Activated B cell treated with CpG ODN at 0.5 μM for 24 hours (primary cell): ENCODE data around the gene COL1A1. TPM values are rescaled to one million over a fixed set of nuclear protein-coding genes. Genes with fewer than 3 reads are reported as not detected.

Experiments
- ATAC-seq: fragments of 200-7000 bp; cut with Tn5 transposase; one replicate; pipeline ENCODE4 v1.10.0; 2021; ENCODE audit warnings: low read depth, mild to moderate bottlenecking, moderate library complexity
- CTCF ChIA-PET: fragments of 350-600 bp; sonication (Branson Sonifier 250); formaldehyde crosslinking; loops from one replicate; lab custom pipeline; 2021; ENCODE audit warnings: antibody characterized with exemption; lab: Charles Lee
- POLR2A ChIA-PET: fragments of 350-600 bp; sonication (Branson Sonifier 250); formaldehyde crosslinking; loops from one replicate; lab custom pipeline; 2021; ENCODE audit warnings: antibody characterized with exemption; lab: Charles Lee
- DNase-seq: peaks from one replicate; pipeline ENCODE4 v3.0.0; 2022
- H3K27ac Mint-ChIP-seq: one replicate; pipeline ENCODE4 v1.8.0; 2020; ENCODE audit warnings: mixed read lengths
- H3K27me3 Mint-ChIP-seq: one replicate; pipeline ENCODE4 v1.8.0; 2021; ENCODE audit warnings: mixed read lengths
- H3K36me3 Mint-ChIP-seq: one replicate; pipeline ENCODE4 v1.8.0; 2021; ENCODE audit warnings: low read depth, mixed read lengths
- H3K4me1 Mint-ChIP-seq: one replicate; pipeline ENCODE4 v1.8.0; 2021; ENCODE audit warnings: mixed read lengths
- H3K4me3 Mint-ChIP-seq: one replicate; pipeline ENCODE4 v1.8.0; 2020; ENCODE audit warnings: mild to moderate bottlenecking, mixed read lengths
- H3K9me3 Mint-ChIP-seq: one replicate; pipeline ENCODE4 v1.8.0; 2020; ENCODE audit warnings: mixed read lengths
- intact Hi-C: fragments of 100-400 bp; cut with micrococcal nuclease; formaldehyde crosslinking; loops from one replicate; pipeline ENCODE4 v1.15.1; 2024
- total RNA-seq: library from RNA; stranded (reverse); gene quantifications from 2 replicates; pipeline ENCODE4 v1.2.3, GENCODE V29; 2022
- TF ChIP-seq, protein P1 (sequence below): fragments of 200-600 bp; IDR thresholded peaks from one replicate; pipeline ENCODE4 v1.8.0; 2022; ENCODE audit warnings: antibody characterized with exemption, mild to moderate bottlenecking

Gene COL1A1
- total RNA-seq, 1 donor from 2014 or later = 9.2 TPM

DNA sequence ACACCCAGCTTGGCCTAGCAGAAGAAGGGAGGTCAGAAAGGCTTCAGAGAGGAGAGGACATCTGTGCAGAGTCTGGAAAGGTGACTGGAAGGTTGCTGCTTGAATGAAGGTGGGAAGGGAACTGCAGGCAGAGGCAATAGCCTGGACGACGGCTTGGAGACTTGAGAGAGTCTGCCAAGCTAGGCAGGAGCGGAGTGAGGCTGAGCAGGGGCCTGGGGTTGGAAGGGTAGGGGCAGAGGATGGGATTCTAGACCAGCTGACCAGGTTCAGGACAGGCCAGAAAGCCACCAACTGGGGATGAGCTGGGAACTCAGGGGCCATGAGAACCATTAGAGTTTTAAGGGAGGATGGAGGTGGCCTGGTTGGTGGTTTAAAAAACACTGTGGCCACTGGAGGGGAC is 36.0 kb downstream of the COL1A1 start:
- peaks cover 58% of the 10 kb centered on the region for H3K4me1 Mint-ChIP-seq
- ChIA-PET POLR2A (interaction anchor here (0.7 to 1.0 kb wide), 3 partner anchors 14 to 133 kb away, joined by 3 to 5 read pairs (median 3); no protein-coding TSS in a partner anchor), CTCF (interaction anchor here (0.6 to 1.1 kb wide), 3 partner anchors 17 to 48 kb away, joined by 3 to 6 read pairs (median 3); no protein-coding TSS in a partner anchor)

DNA sequence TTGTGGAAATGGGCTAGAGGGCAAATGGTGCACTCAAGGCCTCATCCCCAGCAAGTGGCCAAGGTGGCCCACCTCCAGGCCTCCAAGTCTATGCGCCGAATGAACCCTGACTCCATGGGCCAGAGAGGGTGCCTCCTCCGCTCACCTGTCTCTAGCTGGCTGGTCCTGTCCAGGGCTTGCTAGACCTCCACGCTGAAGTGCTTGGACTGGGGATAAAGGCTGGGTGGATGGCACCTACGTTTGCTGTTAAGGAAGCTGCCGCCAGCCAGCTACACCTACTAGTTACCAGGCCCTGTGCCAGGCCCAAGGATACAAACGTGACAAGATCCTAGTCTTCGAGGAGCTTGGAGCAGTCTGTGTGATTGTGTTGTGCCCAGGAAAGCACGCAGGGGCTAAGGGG is 36.4 kb downstream of the COL1A1 start:
- Mint-ChIP-seq H3K27me3 (no peaks in the 10 kb centered on the region), H3K36me3 (no peaks in the 10 kb centered on the region), H3K4me3 (no peak overlapping the region), H3K27ac (no peak overlapping the region), H3K4me1 (peaks cover 58% of the 10 kb centered on the region), H3K9me3 (no peaks in the 10 kb centered on the region)
- TF ChIP-seq, protein P1, sequence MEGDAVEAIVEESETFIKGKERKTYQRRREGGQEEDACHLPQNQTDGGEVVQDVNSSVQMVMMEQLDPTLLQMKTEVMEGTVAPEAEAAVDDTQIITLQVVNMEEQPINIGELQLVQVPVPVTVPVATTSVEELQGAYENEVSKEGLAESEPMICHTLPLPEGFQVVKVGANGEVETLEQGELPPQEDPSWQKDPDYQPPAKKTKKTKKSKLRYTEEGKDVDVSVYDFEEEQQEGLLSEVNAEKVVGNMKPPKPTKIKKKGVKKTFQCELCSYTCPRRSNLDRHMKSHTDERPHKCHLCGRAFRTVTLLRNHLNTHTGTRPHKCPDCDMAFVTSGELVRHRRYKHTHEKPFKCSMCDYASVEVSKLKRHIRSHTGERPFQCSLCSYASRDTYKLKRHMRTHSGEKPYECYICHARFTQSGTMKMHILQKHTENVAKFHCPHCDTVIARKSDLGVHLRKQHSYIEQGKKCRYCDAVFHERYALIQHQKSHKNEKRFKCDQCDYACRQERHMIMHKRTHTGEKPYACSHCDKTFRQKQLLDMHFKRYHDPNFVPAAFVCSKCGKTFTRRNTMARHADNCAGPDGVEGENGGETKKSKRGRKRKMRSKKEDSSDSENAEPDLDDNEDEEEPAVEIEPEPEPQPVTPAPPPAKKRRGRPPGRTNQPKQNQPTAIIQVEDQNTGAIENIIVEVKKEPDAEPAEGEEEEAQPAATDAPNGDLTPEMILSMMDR = no peak
- no peak for ATAC-seq
- POLR2A ChIA-PET = interaction anchor here (0.7 to 1.0 kb wide), 3 partner anchors 13 to 133 kb away, joined by 3 to 5 read pairs (median 3); no protein-coding TSS in a partner anchor
- CTCF ChIA-PET = interaction anchor here (0.6 to 1.1 kb wide), 3 partner anchors 17 to 48 kb away, joined by 3 to 6 read pairs (median 3); no protein-coding TSS in a partner anchor
- no peak for DNase-seq
- intact Hi-C loops = loop anchor here (10.0 kb wide), 1 partner anchor 140 kb away; no protein-coding TSS in a partner anchor

More for the DNA sequence above, 36.0 kb downstream of the COL1A1 start:
- Mint-ChIP-seq H3K36me3 (no peaks in the 10 kb centered on the region), H3K27ac (no peak overlapping the region), H3K27me3 (no peaks in the 10 kb centered on the region), H3K4me3 (no peak overlapping the region), H3K9me3 (no peaks in the 10 kb centered on the region)
- DNase-seq (no peak), ATAC-seq (no peak)
- TF ChIP-seq, protein P1 = no peak
- intact Hi-C loops = loop anchor here (10.0 kb wide), 1 partner anchor 141 kb away; no protein-coding TSS in a partner anchor

DNA sequence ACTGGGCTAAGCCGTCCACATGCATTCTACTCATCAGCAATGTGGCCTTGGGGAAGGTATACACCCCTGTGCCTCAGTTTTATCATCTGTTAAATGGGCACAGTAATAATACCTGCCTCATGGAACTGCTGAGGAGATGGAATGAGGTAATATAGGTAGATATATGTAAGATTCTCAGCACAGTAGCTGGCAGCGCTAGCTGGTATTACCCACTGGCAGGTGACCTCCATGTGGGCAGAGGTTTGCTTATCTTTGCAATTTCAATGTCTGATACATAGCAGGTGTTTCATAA is 36.8 kb downstream of the COL1A1 start:
- no peaks in the 10 kb centered on the region for H3K36me3 Mint-ChIP-seq
- DNase-seq = no peak
- H3K9me3 Mint-ChIP-seq = no peaks in the 10 kb centered on the region
- H3K27ac Mint-ChIP-seq = peak overlapping the region; percentile 65
- no peak for ATAC-seq
- H3K27me3 Mint-ChIP-seq = no peaks in the 10 kb centered on the region
- intact Hi-C loops = loop anchor here (10.0 kb wide), 1 partner anchor 140 kb away; no protein-coding TSS in a partner anchor
- H3K4me1 Mint-ChIP-seq = peaks cover 58% of the 10 kb centered on the region
- TF ChIP-seq, protein P1 = no peak
- ChIA-PET POLR2A (interaction anchor here (1.0 kb wide), 2 partner anchors 13 to 16 kb away, joined by 3 to 5 read pairs; no protein-coding TSS in a partner anchor), CTCF (interaction anchor here (0.7 kb wide), 1 partner anchor 36 kb away, joined by 3 read pairs; no protein-coding TSS in a partner anchor)
- no peak overlapping the region for H3K4me3 Mint-ChIP-seq

DNA sequence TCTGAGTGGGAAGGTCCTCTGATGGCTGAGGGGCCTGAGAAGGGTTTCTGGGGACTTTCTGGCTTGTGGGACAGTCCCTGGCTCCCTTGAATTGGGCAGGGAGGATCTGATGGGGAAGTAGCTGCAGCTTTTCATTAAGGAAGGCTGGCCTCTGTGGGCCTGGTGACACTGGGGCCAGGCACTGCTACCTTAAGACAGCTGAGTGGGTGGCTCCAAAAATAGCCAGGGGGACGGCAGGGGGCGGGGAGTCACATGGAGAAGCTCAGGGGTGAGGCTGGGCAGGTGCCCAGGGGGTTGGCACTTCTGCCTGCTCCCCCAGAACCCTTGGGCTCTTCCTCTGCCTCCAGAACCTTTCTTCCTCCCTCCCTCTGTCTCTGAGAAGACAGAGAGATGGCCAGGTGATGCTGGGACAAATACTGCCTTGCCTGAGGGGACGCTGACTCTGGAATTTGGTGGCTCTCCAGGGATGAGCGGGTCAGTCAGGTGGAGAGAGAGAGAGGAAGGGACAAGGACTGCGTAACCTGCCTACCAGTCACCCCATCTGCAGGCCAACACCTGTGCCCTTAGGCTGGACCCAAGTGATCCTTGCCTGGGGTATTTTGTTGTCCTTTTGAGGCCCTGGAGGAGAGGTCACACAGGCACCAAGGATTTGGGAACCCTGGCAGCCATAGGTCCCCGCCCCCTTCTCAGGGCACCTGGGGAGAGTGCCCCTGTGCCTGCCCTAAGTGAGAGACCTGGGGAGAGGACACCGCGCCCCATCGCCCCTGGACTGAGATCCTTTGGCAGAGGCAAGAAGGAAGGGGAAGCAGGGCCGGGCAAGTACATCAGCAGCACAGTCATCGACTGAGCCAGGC is 37.4 kb downstream of the COL1A1 start:
- peak overlapping the region; percentile 57 for H3K4me3 Mint-ChIP-seq
- ChIA-PET CTCF (interaction anchor here (0.9 to 1.5 kb wide), 7 partner anchors 12 to 70 kb away, joined by 3 to 14 read pairs (median 5); partner anchors contain the start of gene PDK2), POLR2A (interaction anchor here (0.6 to 1.5 kb wide), 11 partner anchors 9 to 197 kb away, joined by 3 to 17 read pairs (median 5); partner anchors contain the start of gene PPP1R9B)
- intact Hi-C loops = loop anchor here (10.0 kb wide), 1 partner anchor 139 kb away; no protein-coding TSS in a partner anchor
- H3K27me3 Mint-ChIP-seq = no peaks in the 10 kb centered on the region
- DNase-seq (no peak), ATAC-seq (peak; percentile 43)
- H3K27ac Mint-ChIP-seq = peak overlapping the region; percentile 65
- peaks cover 54% of the 10 kb centered on the region for H3K4me1 Mint-ChIP-seq
- H3K9me3 Mint-ChIP-seq = no peaks in the 10 kb centered on the region
- no peaks in the 10 kb centered on the region for H3K36me3 Mint-ChIP-seq
- TF ChIP-seq, protein P1 = no peak
